Endometrial microvascular endothelial cells (primary cell): Measurements from ENCODE around the gene CSF2. TPM values are rescaled to one million over a fixed set of nuclear protein-coding genes. Genes with fewer than 3 reads are reported as not detected.
"Not testable (repeated sequence)": the region's sequence is repeated elsewhere in the genome, so short reads cannot be mapped to it uniquely, and the experiment has no call there.

Experiments used
- in situ Hi-C: cut with HindIII; loops from 2 replicates; pipeline ENCODE4 v1.10.0; 2017; ENCODE audit warnings: low sequenced_read_pairs, low pct_unique_long_range_greater_than_20kb; ENCODE audit errors: inconsistent ontology term
- total RNA-seq: library from RNA; depleted of rRNA; stranded (reverse); fragments of >200 nt; gene quantifications from one replicate; pipeline ENCODE4 v1.2.3, GENCODE V29; 2015; ENCODE audit errors: inconsistent ontology term

The CSF2 gene
- total RNA-seq, 1 donor from 2014 or later: 2.9 TPM

GRCh38 chr5:132101385-132101880, 27.8 kb downstream of the CSF2 start:
- in situ Hi-C loops: no loop called here

GRCh38 chr5:132102101-132102701, 28.6 kb downstream of the CSF2 start:
- in situ Hi-C loops: no loop called here

DNA sequence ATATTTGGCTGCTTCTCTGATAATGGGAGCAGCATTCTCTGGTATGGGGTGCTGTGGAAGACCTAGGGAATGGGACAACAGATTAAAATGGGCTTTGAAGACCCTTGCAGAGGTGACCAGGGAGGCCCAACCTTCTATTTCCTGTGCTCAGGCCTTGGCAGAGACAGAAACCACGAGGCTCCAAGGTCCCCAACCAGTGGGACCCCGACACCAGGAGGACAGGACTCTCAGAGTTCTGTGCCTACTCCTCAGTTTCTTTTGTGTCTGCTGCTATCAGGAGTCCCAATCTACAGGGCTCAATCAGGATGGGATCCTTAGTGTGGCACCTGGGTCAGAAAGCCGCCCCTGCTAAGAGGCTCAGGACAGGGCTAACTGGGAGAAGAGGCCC, 29.3 kb downstream of the CSF2 start:
- in situ Hi-C loops: no loop called here

GRCh38 chr5:132103332-132103951, 29.9 kb downstream of the CSF2 start:
- in situ Hi-C loops: no loop called here

DNA sequence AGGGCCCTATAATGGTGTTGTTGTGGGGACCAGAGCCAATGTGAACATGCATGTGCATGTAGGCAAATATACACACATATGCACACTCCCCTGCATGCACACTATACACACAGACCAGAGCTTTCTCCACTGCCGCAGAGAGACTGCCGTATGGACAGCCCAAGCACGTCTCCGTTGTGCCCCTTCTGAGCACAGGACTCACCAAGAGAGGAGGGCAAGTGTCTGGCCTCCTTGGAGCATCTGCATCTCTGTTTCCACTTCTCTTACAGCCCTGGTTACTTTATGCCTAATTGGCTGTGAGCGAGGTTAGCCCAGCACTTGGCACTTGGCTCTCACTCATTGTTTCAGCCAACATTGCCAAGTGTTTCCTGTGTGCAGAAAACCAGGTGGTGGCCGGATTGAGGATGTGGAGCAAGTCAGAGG, 30.4 kb downstream of the CSF2 start:
- in situ Hi-C loops: no loop called here

- in situ Hi-C loops: no loop called here
Observed at GRCh38 chr5:132104556-132104955, 31.0 kb downstream of the CSF2 start.

- in situ Hi-C loops: no loop called here
Observed at GRCh38 chr5:132105688-132106087, 32.1 kb downstream of the CSF2 start.

- in situ Hi-C loops: not testable (repeated sequence)
Observed at GRCh38 chr5:132108495-132108894, 34.9 kb downstream of the CSF2 start.

GRCh38 chr5:132108957-132109356, 35.4 kb downstream of the CSF2 start:
- in situ Hi-C loops: not testable (repeated sequence)

- in situ Hi-C loops: no loop called here
Observed at GRCh38 chr5:132109494-132110053, 36.0 kb downstream of the CSF2 start.

GRCh38 chr5:132110195-132110594, 36.6 kb downstream of the CSF2 start:
- in situ Hi-C loops: no loop called here

DNA sequence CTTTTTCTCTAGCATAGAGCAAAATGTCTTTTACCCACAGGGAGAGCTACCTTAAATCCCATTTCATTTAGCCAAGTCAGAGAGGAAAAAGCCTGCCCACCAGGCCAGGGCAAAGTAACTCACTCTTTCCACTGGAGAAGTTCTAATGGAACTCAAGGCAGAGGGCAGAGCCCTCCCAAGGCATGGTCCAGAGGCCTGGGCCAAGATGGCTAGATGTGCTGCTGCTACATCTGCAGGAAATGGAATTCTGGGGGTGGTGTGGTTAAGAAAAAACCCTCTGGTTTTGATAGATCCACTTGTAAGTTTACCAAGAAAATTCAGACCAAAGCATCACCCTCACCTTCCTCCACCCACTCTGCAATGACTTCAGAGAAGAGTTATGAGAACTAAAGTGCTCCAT, 37.3 kb downstream of the CSF2 start:
- in situ Hi-C loops: no loop called here

DNA sequence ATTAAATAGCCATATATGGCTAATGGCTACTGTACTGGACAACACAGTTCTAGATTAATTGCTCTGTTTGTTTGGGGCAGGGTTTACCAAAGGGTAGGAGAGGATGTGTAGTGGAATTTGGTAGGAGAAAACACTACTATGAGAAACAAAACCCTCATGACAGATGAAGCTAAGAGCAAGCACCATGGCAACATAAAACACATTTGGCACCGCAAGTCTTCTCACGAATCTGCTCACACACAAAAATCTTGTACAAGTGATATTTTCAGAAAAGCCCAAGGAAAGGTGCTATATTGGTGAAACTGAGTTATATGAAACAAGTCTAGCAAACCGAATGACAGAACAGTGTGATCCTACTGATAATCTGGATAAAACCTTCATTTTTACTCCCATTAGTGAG, 38.5 kb downstream of the CSF2 start:
- in situ Hi-C loops: no loop called here

DNA sequence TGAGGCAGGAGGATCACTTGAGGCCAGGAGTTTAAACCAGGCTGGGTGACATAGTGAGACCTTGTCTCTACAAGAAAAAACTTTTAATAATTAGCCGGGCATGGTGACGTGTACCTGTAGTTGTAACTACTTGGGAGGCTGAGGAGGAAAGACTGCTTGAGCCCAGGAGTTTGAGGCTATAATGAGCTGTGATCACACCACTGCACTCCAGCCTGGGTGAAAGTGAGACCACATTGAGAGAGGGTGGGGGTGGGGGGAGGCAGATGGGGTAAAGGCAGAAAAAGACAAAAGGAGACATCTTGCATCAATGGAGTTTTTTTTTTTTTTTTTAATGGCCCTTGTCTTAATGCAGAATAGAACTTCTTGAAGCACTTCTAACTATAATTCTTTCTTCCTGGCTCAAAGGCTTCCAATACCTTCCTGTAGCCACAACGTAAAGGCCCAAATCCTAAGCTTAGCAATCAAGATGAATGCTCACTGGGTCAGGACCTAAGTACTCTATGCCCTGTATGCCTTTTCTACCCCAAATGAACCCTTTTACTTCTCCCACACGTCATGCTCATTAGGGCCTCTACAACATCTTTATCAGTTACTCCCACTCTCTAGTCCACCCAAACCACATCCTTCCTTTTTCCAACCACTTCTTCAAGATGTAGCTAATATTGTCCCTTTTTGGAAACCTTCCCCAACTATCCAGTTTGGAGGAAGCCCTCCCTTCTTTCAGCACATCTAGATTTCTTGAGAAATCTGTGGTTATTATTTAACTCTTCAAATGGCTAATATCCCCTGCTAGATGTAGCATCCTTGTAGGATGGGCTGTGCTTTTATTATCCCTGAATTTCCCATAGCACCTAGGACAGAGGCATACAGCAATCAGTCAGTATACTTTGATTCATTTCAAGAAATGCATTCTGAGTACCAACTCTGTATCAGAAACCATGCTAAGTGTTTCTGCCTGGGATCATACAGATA, 40.8 kb downstream of the CSF2 start:
- in situ Hi-C loops: no loop called here

DNA sequence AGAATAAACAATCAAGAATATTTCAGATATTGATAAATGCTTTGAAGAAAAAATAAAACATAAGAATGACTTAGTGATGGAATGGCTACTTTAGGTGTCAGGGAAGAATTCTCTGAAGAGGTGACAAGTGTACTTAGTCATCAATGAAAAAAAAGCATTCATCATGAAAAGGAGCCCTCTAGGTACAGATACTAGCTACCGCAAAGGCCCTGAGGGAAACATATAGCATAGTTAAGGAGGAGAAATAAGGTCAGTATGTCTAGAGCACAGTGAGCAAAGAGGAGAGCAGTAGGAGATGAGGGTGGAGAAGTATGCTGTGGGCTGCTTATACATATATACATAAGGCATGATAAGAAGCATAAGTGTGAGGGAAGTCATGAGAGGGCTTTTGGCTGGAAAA, 41.8 kb downstream of the CSF2 start:
- in situ Hi-C loops: no loop called here

GRCh38 chr5:132116072-132116471, 42.5 kb downstream of the CSF2 start:
- in situ Hi-C loops: no loop called here

GRCh38 chr5:132116909-132117489, 43.4 kb downstream of the CSF2 start:
- in situ Hi-C loops: not testable (repeated sequence)

DNA sequence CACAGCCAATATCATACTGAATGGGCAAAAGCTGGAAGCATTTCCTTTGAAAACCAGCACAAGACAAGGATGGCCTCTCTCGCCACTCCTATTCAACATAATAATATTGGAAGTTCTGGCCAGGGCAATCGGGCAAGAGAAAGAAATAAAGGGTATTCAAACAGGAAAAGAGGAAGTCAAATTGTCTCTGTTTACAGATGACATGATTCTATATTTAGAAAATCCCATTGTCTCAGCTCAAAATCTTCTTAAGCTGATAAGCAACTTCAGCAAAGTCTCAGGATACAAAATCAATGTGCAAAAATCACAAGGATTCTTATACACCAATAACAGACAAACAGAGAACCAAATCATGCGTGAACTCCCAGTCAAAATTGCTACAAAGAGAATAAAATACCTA, 47.1 kb downstream of the CSF2 start:
- in situ Hi-C loops: not testable (repeated sequence)

GRCh38 chr5:132122971-132123370, 49.4 kb downstream of the CSF2 start:
- in situ Hi-C loops: not testable (repeated sequence)
